Lower leg skin (tissue), 3 donors: ENCODE measurements around the gene PTPRCAP.

Source experiments
- POLR2A ChIP-seq, 2 donors: fragments of 450-650 bp; IDR thresholded peaks; one replicate each; pipeline ENCODE4 v1.6.1; 2016 to 2017; ENCODE audit warnings: antibody characterized with exemption in 2 of 2, mild to moderate bottlenecking in 1 of 2, moderate library complexity in 1 of 2
- TF ChIP-seq, protein P1 (sequence below), 3 donors: fragments of 450-650 bp; IDR thresholded peaks; one replicate each; pipeline ENCODE4 v1.5.1; 2016; ENCODE audit warnings: antibody characterized with exemption in 3 of 3, mild to moderate bottlenecking in 3 of 3, moderate library complexity in 2 of 3

DNA sequence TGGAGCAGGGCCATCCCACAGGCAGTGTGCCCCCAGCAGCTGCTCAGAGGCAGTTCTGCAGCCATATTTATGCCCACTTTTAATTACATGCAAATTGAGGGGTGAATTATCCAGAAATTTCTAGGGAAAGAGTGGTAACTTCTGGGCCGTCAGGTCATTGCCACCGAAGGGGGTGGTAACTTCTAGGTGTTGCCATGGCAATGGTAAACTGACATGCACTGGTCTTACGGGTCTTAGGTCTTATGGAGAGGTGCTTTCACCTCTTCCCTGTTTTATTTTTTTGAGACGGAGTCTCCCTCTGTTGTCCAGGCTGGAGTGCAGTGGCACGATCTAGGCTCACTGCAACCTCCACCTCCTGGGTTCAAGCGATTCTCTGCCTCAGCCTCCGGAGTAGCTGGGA lies 35.4 kb upstream of the PTPRCAP start:
- no peak for TF ChIP-seq POLR2A (IDR thresholded peaks at IDR 0.05)
- TF ChIP-seq, protein P1, sequence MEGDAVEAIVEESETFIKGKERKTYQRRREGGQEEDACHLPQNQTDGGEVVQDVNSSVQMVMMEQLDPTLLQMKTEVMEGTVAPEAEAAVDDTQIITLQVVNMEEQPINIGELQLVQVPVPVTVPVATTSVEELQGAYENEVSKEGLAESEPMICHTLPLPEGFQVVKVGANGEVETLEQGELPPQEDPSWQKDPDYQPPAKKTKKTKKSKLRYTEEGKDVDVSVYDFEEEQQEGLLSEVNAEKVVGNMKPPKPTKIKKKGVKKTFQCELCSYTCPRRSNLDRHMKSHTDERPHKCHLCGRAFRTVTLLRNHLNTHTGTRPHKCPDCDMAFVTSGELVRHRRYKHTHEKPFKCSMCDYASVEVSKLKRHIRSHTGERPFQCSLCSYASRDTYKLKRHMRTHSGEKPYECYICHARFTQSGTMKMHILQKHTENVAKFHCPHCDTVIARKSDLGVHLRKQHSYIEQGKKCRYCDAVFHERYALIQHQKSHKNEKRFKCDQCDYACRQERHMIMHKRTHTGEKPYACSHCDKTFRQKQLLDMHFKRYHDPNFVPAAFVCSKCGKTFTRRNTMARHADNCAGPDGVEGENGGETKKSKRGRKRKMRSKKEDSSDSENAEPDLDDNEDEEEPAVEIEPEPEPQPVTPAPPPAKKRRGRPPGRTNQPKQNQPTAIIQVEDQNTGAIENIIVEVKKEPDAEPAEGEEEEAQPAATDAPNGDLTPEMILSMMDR (IDR thresholded peaks at IDR 0.05) = no peak
